LNCAP (cell line): ENCODE data around the gene LBHD1.

Experiments
- CTCF ChIP-seq: fragments of 450-650 bp; IDR thresholded peaks from 2 replicates; pipeline ENCODE4 v1.5.1; 2017; ENCODE audit warnings: mild to moderate bottlenecking

The LBHD1 gene

GRCh38 chr11:62676698-62677097 lies 4.6 kb upstream of the LBHD1 start:
- no peak for TF ChIP-seq CTCF

- no peak for TF ChIP-seq CTCF
These were observed 1.1 kb upstream of the LBHD1 start for GRCh38 chr11:62673196-62673525.

- no peak for TF ChIP-seq CTCF
These were observed 845 bp downstream of the LBHD1 start for GRCh38 chr11:62671236-62671607.

GRCh38 chr11:62669420-62670161 lies 2.5 kb downstream of the LBHD1 start:
- TF ChIP-seq CTCF, result no peak

- no peak for TF ChIP-seq CTCF
These were observed 4.6 kb downstream of the LBHD1 start for GRCh38 chr11:62667460-62667859.

GRCh38 chr11:62666259-62666926 lies 5.7 kb downstream of the LBHD1 start:
- no peak for TF ChIP-seq CTCF

- TF ChIP-seq CTCF, result no peak
These were observed 6.3 kb downstream of the LBHD1 start for GRCh38 chr11:62665599-62666258.
